Immature natural killer cell (primary cell): ENCODE measurements around the gene PCDHA2. TPM values are rescaled to one million over a fixed set of nuclear protein-coding genes. Genes with fewer than 3 reads are reported as not detected.
"Not testable (repeated sequence)": the region's sequence is repeated elsewhere in the genome, so short reads cannot be mapped to it uniquely, and the experiment has no call there.

Source experiments
- DNase-seq, 3 donors: peaks; one replicate each; pipeline ENCODE4 v3.0.0; 2022; ENCODE audit warnings: mixed read lengths in 1 of 3
- H3K27ac Mint-ChIP-seq, 6 donors: one replicate each; pipeline ENCODE4 v1.8.0; 2020; ENCODE audit warnings: mixed read lengths in 6 of 6, mild to moderate bottlenecking in 5 of 6, inconsistent platforms in 4 of 6, moderate library complexity in 3 of 6
- H3K27me3 Mint-ChIP-seq, 3 donors: one replicate each; pipeline ENCODE4 v1.8.0; 2020 to 2021; ENCODE audit warnings: low read depth in 3 of 3, mild to moderate bottlenecking in 3 of 3, mixed read lengths in 3 of 3, moderate library complexity in 3 of 3, inconsistent platforms in 1 of 3
- H3K36me3 Mint-ChIP-seq, 3 donors: one replicate each; pipeline ENCODE4 v1.8.0; 2020; ENCODE audit warnings: mixed read lengths in 3 of 3, inconsistent platforms in 2 of 3, mild to moderate bottlenecking in 2 of 3
- H3K4me1 Mint-ChIP-seq, 2 donors: one replicate each; pipeline ENCODE4 v1.8.0; 2020; ENCODE audit warnings: inconsistent platforms in 2 of 2, mild to moderate bottlenecking in 2 of 2, mixed read lengths in 2 of 2, moderate library complexity in 1 of 2
- H3K4me3 Mint-ChIP-seq, 5 donors: one replicate each; pipeline ENCODE4 v1.8.0; 2020; ENCODE audit warnings: mild to moderate bottlenecking in 5 of 5, mixed read lengths in 5 of 5, inconsistent platforms in 3 of 5, moderate library complexity in 3 of 5
- H3K9me3 Mint-ChIP-seq, 6 donors: one replicate each; pipeline ENCODE4 v1.8.0; 2020; ENCODE audit warnings: mild to moderate bottlenecking in 6 of 6, mixed read lengths in 6 of 6, inconsistent platforms in 4 of 6, moderate library complexity in 3 of 6
- polyA plus RNA-seq, 3 donors: library from polyadenylated mRNA; unstranded; fragments of 300-500 nt; fragmentation: Illumina TruSeq; gene quantifications; one replicate each; pipeline ENCODE4 v1.2.3, GENCODE V29; 2021

The PCDHA2 gene
- polyA plus RNA-seq, 3 donors from 2014 or later, result not detected

DNA sequence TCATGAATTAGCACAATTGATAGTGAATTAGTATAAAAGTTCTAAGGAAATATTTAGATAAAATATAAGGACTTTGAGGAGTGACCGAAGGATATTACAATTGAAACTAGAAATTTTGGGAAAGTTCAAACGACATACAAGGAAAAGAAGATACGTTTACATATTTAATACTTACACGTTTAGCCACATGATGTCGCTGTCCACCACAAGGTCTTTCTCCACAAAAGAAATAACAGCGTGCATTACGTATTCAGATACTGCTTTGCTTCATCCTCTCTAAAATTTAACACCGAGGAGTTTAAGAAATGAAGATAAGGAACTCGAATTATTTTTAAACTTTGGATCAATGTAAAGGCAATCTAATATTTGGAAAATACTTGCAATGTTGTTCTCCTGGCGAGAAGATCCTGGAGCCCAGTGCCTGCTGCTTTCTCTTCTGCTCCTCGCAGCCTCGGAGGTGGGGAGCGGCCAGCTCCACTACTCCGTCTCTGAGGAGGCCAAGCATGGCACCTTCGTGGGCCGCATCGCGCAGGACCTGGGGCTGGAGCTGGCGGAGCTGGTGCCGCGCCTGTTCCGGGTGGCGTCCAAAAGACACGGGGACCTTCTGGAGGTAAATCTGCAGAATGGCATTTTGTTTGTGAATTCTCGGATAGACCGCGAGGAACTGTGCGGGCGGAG lies 6.3 kb downstream of the PCDHA2 start, which contains the start of gene PCDHA3:
Gene PCDHA3, plus strand, starts transcription at position 242 of the 678 bp plus-strand sequence.
- Mint-ChIP-seq H3K4me3 (no peak within 1 kb of the TSS), H3K27ac (no peak within 1 kb of the TSS), H3K27me3 (peaks cover 6 to 22% (median 16%) of the 10 kb centered on the region in 3 donors), H3K36me3 (peaks cover 0 to 8% (median 4%) of the 10 kb centered on the region in 3 donors), H3K9me3 (peaks cover 10 to 47% (median 29%) of the 10 kb centered on the region in 6 donors), H3K4me1 (no peaks in the 10 kb centered on the region)
- no peak for DNase-seq

DNA sequence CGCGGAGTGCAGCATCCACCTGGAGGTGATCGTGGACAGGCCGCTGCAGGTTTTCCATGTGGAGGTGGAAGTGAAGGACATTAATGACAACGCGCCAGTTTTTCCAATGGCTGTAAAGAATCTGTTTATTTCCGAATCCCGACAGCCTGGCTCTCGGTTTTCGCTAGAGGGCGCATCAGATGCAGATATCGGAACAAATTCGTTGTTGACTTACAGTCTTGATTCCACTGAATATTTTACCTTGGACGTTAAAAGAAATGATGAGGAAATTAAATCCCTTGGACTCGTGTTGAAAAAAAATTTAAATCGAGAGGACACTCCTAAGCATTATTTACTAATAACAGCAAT lies 6.8 kb downstream of the PCDHA2 start:
- Mint-ChIP-seq H3K27ac (no peak overlapping the region), H3K36me3 (peaks cover under 1 to 8% (median 4%) of the 10 kb centered on the region in 3 donors), H3K27me3 (peaks cover 6 to 26% (median 16%) of the 10 kb centered on the region in 3 donors), H3K4me3 (no peak overlapping the region), H3K4me1 (no peaks in the 10 kb centered on the region), H3K9me3 (peaks cover 10 to 47% (median 30%) of the 10 kb centered on the region in 6 donors)
- no peak for DNase-seq

DNA sequence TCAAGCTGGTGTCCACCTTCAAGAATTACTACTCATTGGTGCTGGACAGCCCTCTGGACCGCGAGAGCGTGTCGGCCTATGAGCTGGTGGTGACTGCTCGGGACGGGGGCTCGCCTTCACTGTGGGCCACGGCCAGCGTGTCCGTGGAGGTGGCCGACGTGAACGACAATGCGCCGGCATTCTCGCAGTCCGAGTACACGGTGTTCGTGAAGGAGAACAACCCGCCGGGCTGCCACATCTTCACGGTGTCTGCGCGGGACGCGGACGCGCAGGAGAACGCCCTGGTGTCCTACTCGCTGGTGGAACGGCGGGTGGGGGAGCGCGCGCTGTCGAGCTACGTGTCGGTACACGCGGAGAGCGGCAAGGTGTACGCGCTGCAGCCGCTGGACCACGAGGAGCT lies 7.7 kb downstream of the PCDHA2 start:
- not testable (repeated sequence) for H3K36me3 Mint-ChIP-seq, DNase-seq, H3K4me3 Mint-ChIP-seq, H3K27ac Mint-ChIP-seq, H3K4me1 Mint-ChIP-seq
- Mint-ChIP-seq H3K27me3 (peaks cover 6 to 31% (median 20%) of the 10 kb centered on the region in 3 donors), H3K9me3 (peaks cover 9 to 50% (median 30%) of the 10 kb centered on the region in 6 donors)

DNA sequence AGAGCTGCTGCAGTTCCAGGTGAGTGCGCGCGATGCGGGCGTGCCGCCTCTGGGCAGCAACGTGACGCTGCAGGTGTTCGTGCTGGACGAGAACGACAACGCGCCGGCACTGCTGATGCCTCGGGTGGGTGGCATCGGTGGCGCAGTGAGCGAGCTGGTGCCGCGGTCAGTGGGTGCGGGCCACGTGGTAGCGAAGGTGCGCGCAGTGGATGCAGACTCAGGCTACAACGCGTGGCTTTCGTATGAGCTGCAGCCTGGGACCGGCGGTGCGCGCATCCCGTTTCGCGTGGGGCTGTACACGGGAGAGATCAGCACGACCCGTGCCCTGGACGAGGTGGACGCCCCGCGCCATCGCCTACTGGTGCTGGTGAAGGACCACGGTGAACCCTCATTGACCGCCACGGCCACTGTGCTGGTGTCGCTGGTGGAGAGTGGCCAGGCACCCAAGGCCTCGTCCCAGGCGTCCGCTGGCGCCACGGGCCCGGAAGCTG lies 8.2 kb downstream of the PCDHA2 start:
- H3K4me1 Mint-ChIP-seq, result no peaks in the 10 kb centered on the region
- H3K4me3 Mint-ChIP-seq, result no peak overlapping the region
- H3K27me3 Mint-ChIP-seq, result peaks cover 6 to 31% (median 20%) of the 10 kb centered on the region in 3 donors
- peaks cover 10 to 52% (median 32%) of the 10 kb centered on the region in 6 donors for H3K9me3 Mint-ChIP-seq
- no peak overlapping the region for H3K27ac Mint-ChIP-seq
- no peak for DNase-seq
- H3K36me3 Mint-ChIP-seq, result peaks cover 4 to 5% (median 5%) of the 10 kb centered on the region in 3 donors

DNA sequence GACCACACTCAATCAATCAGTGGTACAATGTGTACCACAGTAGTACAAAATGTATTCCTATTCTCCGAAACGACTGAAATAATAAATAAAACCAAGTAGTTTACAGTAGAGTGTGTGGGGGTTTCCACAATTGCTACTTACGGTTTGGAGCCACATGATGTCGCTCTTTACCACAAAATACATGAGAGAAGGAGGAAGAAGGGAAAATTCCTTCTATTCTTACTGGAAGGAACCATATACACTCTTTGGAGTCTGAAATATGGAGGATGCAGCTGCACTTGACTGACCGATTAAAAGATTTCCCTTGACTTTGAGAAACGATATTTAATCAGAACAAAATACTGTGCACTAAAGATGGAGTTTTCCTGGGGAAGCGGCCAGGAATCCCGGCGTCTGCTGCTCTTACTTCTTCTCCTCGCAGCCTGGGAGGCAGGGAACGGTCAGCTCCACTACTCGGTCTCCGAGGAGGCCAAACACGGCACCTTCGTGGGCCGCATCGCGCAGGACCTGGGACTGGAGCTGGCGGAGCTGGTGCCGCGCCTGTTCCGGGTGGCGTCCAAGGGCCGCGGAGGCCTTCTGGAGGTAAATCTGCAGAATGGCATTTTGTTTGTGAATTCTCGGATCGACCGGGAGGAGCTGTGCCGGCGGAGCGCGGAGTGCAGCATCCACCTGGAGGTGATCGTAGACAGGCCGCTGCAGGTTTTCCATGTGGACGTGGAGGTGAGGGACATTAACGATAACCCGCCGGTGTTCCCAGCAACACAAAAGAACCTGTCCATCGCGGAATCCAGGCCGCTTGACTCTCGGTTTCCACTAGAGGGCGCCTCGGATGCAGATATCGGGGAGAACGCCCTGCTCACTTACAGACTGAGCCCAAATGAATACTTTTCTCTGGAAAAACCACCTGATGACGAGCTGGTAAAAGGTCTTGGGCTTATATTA lies 12.5 kb downstream of the PCDHA2 start, which contains the start of gene PCDHA4:
Gene PCDHA4, plus strand, starts transcription at position 235 of the 942 bp plus-strand sequence.
- no peak for DNase-seq
- Mint-ChIP-seq H3K27ac (no peak within 1 kb of the TSS), H3K27me3 (peaks cover 6 to 18% (median 18%) of the 10 kb centered on the region in 3 donors), H3K9me3 (peaks cover 12 to 40% (median 24%) of the 10 kb centered on the region in 6 donors), H3K4me1 (no peaks in the 10 kb centered on the region), H3K4me3 (peak within 1 kb of the TSS in 1 of 5 donors; percentile 27), H3K36me3 (peaks cover 4 to 5% (median 5%) of the 10 kb centered on the region in 3 donors)

DNA sequence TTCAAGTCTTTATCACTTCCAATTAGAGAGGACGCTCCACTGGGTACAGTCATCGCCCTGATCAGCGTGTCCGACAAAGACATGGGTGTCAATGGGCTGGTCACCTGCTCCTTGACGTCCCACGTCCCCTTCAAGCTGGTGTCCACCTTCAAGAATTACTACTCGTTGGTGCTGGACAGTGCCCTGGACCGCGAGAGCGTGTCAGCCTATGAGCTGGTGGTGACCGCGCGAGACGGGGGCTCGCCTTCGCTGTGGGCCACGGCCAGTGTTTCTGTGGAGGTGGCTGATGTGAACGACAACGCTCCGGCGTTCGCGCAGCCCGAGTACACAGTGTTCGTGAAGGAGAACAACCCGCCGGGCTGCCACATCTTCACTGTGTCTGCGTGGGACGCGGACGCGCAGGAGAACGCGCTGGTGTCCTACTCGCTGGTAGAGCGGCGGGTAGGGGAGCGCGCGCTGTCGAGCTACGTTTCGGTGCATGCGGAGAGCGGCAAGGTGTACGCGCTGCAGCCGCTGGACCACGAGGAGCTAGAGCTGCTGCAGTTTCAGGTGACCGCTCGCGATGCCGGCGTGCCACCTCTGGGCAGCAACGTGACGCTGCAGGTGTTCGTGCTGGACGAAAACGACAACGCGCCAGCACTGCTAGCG lies 13.7 kb downstream of the PCDHA2 start:
- not testable (repeated sequence) for H3K4me3 Mint-ChIP-seq, H3K4me1 Mint-ChIP-seq, H3K36me3 Mint-ChIP-seq, DNase-seq, H3K27ac Mint-ChIP-seq
- Mint-ChIP-seq H3K9me3 (peaks cover 16 to 49% (median 25%) of the 10 kb centered on the region in 6 donors), H3K27me3 (peaks cover 4 to 20% (median 18%) of the 10 kb centered on the region in 3 donors)

DNA sequence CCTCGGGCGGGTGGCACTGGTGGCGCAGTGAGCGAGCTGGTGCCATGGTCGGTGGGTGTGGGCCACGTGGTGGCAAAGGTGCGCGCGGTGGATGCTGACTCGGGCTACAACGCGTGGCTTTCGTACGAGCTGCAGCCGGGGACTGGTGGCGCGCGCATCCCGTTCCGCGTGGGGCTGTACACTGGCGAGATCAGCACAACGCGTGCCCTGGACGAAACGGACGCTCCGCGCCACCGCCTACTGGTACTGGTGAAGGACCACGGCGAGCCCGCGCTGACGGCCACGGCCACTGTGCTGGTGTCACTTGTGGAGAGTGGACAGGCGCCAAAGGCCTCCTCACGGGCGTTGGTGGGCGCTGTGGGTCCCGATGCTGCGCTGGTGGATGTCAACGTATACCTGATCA lies 14.2 kb downstream of the PCDHA2 start:
- peaks cover 0 to 5% (median 4%) of the 10 kb centered on the region in 3 donors for H3K36me3 Mint-ChIP-seq
- H3K9me3 Mint-ChIP-seq, result peaks cover 12 to 45% (median 21%) of the 10 kb centered on the region in 6 donors
- no peak for DNase-seq

DNA sequence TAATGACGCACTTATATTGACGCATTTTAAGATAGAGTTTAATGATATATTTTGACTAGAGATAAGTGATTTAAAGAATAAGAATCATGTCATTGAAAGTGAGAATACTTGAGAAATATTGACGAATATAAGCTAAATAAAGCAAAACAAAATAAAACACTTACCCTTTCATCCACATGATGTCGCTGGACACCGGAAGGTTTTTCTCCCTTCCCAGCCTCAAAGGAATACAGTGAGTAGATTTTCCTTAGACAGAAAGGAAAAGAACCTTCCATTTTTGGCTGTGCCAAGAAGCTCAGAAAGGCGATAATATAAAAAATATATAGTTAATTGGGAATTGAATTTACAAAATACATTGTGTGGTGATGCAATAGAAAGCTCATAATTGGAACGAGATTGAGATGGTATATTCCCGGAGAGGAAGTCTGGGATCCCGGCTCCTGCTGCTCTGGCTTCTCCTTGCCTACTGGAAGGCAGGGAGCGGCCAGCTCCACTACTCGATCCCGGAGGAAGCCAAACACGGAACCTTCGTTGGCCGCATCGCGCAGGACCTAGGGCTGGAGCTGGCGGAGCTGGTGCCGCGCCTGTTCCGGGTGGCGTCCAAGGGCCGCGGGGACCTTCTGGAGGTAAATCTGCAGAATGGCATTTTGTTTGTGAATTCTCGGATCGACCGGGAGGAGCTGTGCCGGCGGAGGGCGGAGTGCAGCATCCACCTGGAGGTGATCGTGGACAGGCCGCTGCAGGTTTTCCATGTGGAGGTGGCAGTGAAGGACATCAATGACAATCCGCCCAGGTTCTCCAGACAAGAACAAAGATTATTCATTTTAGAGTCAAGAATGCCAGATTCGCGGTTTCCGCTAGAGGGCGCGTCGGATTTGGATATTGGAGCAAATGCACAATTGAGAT lies 27.0 kb downstream of the PCDHA2 start, which contains the start of gene PCDHA5:
Gene PCDHA5, plus strand, starts transcription at position 239 of the 906 bp plus-strand sequence.
- H3K27ac Mint-ChIP-seq, result no peak within 1 kb of the TSS
- DNase-seq, result no peak
- H3K9me3 Mint-ChIP-seq, result peaks cover 4 to 28% (median 9%) of the 10 kb centered on the region in 6 donors
- H3K36me3 Mint-ChIP-seq, result no peaks in the 10 kb centered on the region
- no peak within 1 kb of the TSS for H3K4me3 Mint-ChIP-seq
- H3K27me3 Mint-ChIP-seq, result peaks cover 2 to 10% (median 8%) of the 10 kb centered on the region in 3 donors
- H3K4me1 Mint-ChIP-seq, result no peaks in the 10 kb centered on the region

More for the DNA sequence above, 14.2 kb downstream of the PCDHA2 start:
- Mint-ChIP-seq H3K27ac (no peak overlapping the region), H3K4me3 (no peak overlapping the region), H3K27me3 (peaks cover 2 to 21% (median 13%) of the 10 kb centered on the region in 3 donors), H3K4me1 (no peaks in the 10 kb centered on the region)

DNA sequence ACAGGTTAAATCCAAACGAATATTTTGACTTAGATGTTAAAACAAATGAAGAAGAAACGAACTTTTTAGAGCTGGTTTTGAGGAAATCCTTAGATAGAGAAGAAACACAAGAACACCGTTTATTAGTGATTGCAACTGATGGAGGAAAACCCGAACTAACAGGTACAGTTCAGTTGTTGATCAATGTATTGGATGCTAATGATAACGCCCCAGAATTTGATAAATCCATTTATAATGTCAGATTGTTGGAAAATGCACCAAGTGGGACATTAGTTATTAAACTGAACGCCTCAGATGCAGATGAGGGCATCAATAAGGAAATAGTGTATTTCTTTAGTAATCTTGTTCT lies 27.6 kb downstream of the PCDHA2 start:
- Mint-ChIP-seq H3K27ac (no peak overlapping the region), H3K36me3 (no peaks in the 10 kb centered on the region), H3K4me1 (no peaks in the 10 kb centered on the region), H3K9me3 (peaks cover 4 to 32% (median 12%) of the 10 kb centered on the region in 6 donors), H3K27me3 (peaks cover 2 to 13% (median 13%) of the 10 kb centered on the region in 3 donors), H3K4me3 (no peak overlapping the region)
- no peak for DNase-seq

DNA sequence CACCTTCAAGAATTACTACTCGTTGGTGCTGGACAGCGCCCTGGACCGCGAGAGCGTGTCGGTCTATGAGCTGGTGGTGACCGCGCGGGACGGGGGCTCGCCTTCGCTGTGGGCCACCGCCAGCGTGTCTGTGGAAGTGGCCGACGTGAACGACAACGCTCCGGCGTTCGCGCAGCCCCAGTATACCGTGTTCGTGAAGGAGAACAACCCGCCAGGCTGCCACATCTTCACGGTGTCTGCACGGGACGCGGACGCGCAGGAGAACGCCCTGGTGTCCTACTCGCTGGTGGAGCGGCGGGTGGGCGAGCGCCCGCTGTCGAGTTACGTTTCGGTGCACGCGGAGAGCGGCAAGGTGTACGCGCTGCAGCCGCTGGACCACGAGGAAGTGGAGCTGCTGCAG lies 28.3 kb downstream of the PCDHA2 start:
- DNase-seq, H3K4me3 Mint-ChIP-seq, H3K4me1 Mint-ChIP-seq, H3K27ac Mint-ChIP-seq, H3K36me3 Mint-ChIP-seq: not testable (repeated sequence)
- Mint-ChIP-seq H3K27me3 (peaks cover 7 to 15% (median 14%) of the 10 kb centered on the region in 3 donors), H3K9me3 (peaks cover 3 to 39% (median 18%) of the 10 kb centered on the region in 6 donors)

DNA sequence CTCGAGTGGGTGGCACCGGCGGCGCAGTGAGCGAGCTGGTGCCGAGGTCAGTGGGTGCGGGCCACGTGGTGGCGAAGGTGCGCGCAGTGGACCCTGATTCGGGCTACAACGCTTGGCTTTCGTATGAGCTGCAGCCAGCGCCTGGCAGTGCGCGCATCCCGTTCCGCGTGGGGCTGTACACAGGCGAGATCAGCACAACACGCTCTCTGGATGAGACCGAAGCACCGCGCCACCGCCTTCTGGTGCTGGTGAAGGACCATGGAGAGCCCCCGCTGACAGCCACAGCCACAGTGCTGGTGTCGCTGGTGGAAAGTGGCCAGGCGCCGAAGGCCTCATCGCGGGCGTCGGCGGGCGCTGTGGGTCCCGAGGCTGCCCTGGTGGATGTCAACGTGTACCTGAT lies 28.8 kb downstream of the PCDHA2 start:
- no peak overlapping the region for H3K4me3 Mint-ChIP-seq
- H3K9me3 Mint-ChIP-seq, result peaks cover 2 to 44% (median 20%) of the 10 kb centered on the region in 6 donors
- no peak overlapping the region for H3K27ac Mint-ChIP-seq
- DNase-seq, result no peak
- H3K36me3 Mint-ChIP-seq, result peaks cover 0 to 6% (median 0%) of the 10 kb centered on the region in 3 donors
- H3K4me1 Mint-ChIP-seq, result no peaks in the 10 kb centered on the region
- H3K27me3 Mint-ChIP-seq, result peaks cover 9 to 14% (median 13%) of the 10 kb centered on the region in 3 donors

DNA sequence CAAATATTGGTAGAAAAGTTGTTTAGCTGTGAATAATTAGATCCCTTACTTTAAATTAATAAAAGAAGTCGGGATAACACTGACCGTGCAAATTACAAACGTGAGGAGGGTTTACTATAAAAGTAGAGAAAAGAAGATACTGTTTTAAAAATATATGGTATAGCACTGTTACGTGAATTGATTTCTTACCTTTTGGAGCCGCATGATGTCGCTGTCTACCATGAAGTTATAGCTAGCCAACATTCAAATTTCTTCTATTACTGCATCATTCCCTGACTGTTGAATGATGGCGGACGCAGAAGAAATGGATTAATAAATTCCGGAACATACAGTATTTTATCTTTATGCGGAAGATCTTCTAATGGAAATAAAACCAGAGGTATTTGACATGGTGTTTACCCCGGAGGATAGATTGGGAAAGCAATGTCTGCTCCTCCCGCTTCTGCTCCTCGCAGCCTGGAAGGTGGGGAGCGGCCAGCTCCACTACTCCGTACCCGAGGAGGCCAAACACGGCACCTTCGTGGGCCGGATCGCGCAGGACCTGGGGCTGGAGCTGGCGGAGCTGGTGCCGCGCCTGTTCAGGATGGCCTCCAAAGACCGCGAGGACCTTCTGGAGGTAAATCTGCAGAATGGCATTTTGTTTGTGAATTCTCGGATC lies 33.2 kb downstream of the PCDHA2 start, which contains the start of gene PCDHA6:
Gene PCDHA6, plus strand, starts transcription at position 257 of the 658 bp plus-strand sequence. Its CDS starts 132 bp downstream, at position 389.
- Mint-ChIP-seq H3K27me3 (peaks cover 12 to 25% (median 19%) of the 10 kb centered on the region in 3 donors), H3K27ac (no peak within 1 kb of the TSS), H3K9me3 (peaks cover 7 to 60% (median 33%) of the 10 kb centered on the region in 6 donors), H3K4me1 (no peaks in the 10 kb centered on the region), H3K4me3 (no peak within 1 kb of the TSS), H3K36me3 (peaks cover 0 to 13% (median 0%) of the 10 kb centered on the region in 3 donors)
- DNase-seq, result no peak
